H1 (cell line): Measurements from ENCODE around the gene ZNF316. TPM values are rescaled to one million over a fixed set of nuclear protein-coding genes. Genes with fewer than 3 reads are reported as not detected.

Experiments
- CTCF ChIA-PET: fragments of 300-600 bp; sonication (Branson Sonifier 250); formaldehyde crosslinking; loops from one replicate; lab custom pipeline; 2021; ENCODE audit not compliant: partially characterized antibody; lab: Charles Lee
- POLR2A ChIA-PET: fragments of 300-600 bp; sonication (Branson Sonifier 250); formaldehyde crosslinking; loops from one replicate; lab custom pipeline; 2021; ENCODE audit warnings: inconsistent platforms; ENCODE audit not compliant: partially characterized antibody; lab: Charles Lee
- DNase-seq, 2 experiments: peaks; one replicate each; pipeline versions ENCODE4 v3.0.0 to v3.0.0-alpha.2; 2010 to 2022; ENCODE audit warnings: low spot score in 2 of 2, low read depth in 1 of 2, mixed read lengths in 1 of 2
- FAIRE-seq: peaks from 2 replicates; lab custom pipeline; 2011; peaks lifted over from hg19 to GRCh38; lab: Jason Lieb, UNC
- H2AFZ ChIP-seq: 2 replicates; pipeline ENCODE4 v1.8.1; 2012; ENCODE audit warnings: low read length, inconsistent platforms
- H2AK5ac ChIP-seq: 2 replicates; pipeline ENCODE4 v1.6.1; 2013; ENCODE audit warnings: low read depth, low read length
- H2BK120ac ChIP-seq: replicated peaks from 2 replicates; pipeline ENCODE3; 2013; ENCODE audit warnings: low read depth, low read length, inconsistent platforms
- H2BK12ac ChIP-seq: 2 replicates; pipeline ENCODE4 v1.6.1; 2013; ENCODE audit warnings: low read depth, low read length
- H2BK15ac ChIP-seq: 2 replicates; pipeline ENCODE4 v1.6.1; 2013; ENCODE audit warnings: low read length
- H2BK20ac ChIP-seq: 2 replicates; pipeline ENCODE4 v1.6.1; 2013; ENCODE audit warnings: low read length
- H2BK5ac ChIP-seq: 2 replicates; pipeline ENCODE4 v1.6.1; 2013; ENCODE audit warnings: low read depth, low read length
- H3K14ac ChIP-seq: 2 replicates; pipeline ENCODE4 v1.6.1; 2013; ENCODE audit warnings: inconsistent platforms; ENCODE audit not compliant: insufficient read length
- H3K18ac ChIP-seq: 2 replicates; pipeline ENCODE4 v1.6.1; 2013; ENCODE audit warnings: low read length; ENCODE audit errors: extremely low read depth
- H3K23ac ChIP-seq: 2 replicates; pipeline ENCODE4 v1.6.1; 2013; ENCODE audit warnings: inconsistent platforms; ENCODE audit not compliant: insufficient read length
- H3K23me2 ChIP-seq: 2 replicates; pipeline ENCODE4 v1.6.1; 2013; ENCODE audit warnings: low read depth, low read length
- H3K27ac ChIP-seq: 2 replicates; pipeline ENCODE4 v1.6.1; 2011; ENCODE audit warnings: low read depth, low read length, inconsistent platforms
- H3K27me3 ChIP-seq, 4 experiments: replicated peaks in 1 of 4; 1 replicate in 1 of 4; 2 replicates in 3 of 4; pipeline versions ENCODE4 v1.6.1 to v1.8.1; 2011 to 2013; ENCODE audit warnings: low read length in 3 of 4, mild to moderate bottlenecking in 3 of 4, inconsistent platforms in 2 of 4, mixed read lengths in 2 of 4, moderate library complexity in 1 of 4; ENCODE audit not compliant: control insufficient read depth in 3 of 4, insufficient read depth in 3 of 4; ENCODE audit errors: extremely low read depth in 1 of 4
- H3K36me3 ChIP-seq, 4 experiments: 2 replicates each; pipeline versions ENCODE4 v1.6.1 to v1.8.1; 2011 to 2013; ENCODE audit warnings: mild to moderate bottlenecking in 4 of 4, low read length in 3 of 4, moderate library complexity in 2 of 4, control low read depth in 1 of 4, inconsistent platforms in 1 of 4; ENCODE audit not compliant: insufficient read depth in 4 of 4, control insufficient read depth in 2 of 4
- H3K4ac ChIP-seq: replicated peaks from 2 replicates; pipeline ENCODE3; 2013; ENCODE audit warnings: low read length, low read depth, mixed read lengths, inconsistent platforms; ENCODE audit not compliant: insufficient read length
- H3K4me1 ChIP-seq, 4 experiments: replicated peaks in 1 of 4; 1 replicate in 1 of 4; 2 replicates in 3 of 4; pipeline versions ENCODE4 v1.6.1 to v1.8.1; 2011 to 2013; ENCODE audit warnings: low read length in 3 of 4, inconsistent platforms in 2 of 4, mixed read lengths in 1 of 4; ENCODE audit not compliant: insufficient read depth in 4 of 4, control insufficient read depth in 3 of 4
- H3K4me2 ChIP-seq, 2 experiments: 2 replicates each; pipeline versions ENCODE4 v1.6.1 to v1.8.1; 2011 to 2013; ENCODE audit warnings: low read depth in 2 of 2, low read length in 2 of 2, control low read depth in 1 of 2, inconsistent platforms in 1 of 2, mild to moderate bottlenecking in 1 of 2; ENCODE audit not compliant: insufficient read depth in 1 of 2
- H3K4me3 ChIP-seq, 4 experiments: fragments of 200-600, 300-600 bp in 1 of 4; sonication (generic), shearing (Covaris generic), sonication (Bioruptor Twin) in 1 of 4; 2 replicates each; pipeline versions ENCODE4 v1.5.1 to v1.8.1; 2011 to 2016; ENCODE audit warnings: low read length in 4 of 4, low read depth in 3 of 4, control low read depth in 2 of 4, inconsistent platforms in 2 of 4, mild to moderate bottlenecking in 2 of 4, mixed read lengths in 1 of 4, moderate library complexity in 1 of 4; ENCODE audit not compliant: insufficient read depth in 2 of 4; ENCODE audit errors: extremely low read depth in 1 of 4
- H3K56ac ChIP-seq: replicated peaks from 2 replicates; pipeline ENCODE3; 2013; ENCODE audit warnings: low read depth, mild to moderate bottlenecking, mixed read lengths, low read length, inconsistent platforms; ENCODE audit not compliant: insufficient read length
- H3K79me1 ChIP-seq: 2 replicates; pipeline ENCODE4 v1.6.1; 2013; ENCODE audit warnings: low read depth, low read length, control low read depth
- H3K79me2 ChIP-seq, 2 experiments: 2 replicates each; pipeline versions ENCODE4 v1.6.1 to v1.8.1; 2012 to 2013; ENCODE audit warnings: low read length in 2 of 2, mild to moderate bottlenecking in 2 of 2, inconsistent platforms in 1 of 2; ENCODE audit not compliant: insufficient read depth in 2 of 2, control insufficient read depth in 1 of 2
- H3K9ac ChIP-seq, 4 experiments: replicated peaks in 1 of 4; 1 replicate in 1 of 4; 2 replicates in 3 of 4; pipeline versions ENCODE4 v1.6.1 to v1.8.1; 2011 to 2013; ENCODE audit warnings: low read depth in 3 of 4, low read length in 3 of 4, control low read depth in 2 of 4, mild to moderate bottlenecking in 2 of 4, moderate library complexity in 2 of 4, inconsistent platforms in 1 of 4; ENCODE audit errors: extremely low read depth in 1 of 4
- H3K9me3 ChIP-seq, 2 experiments: 2 replicates each; pipeline versions ENCODE4 v1.6.1 to v1.8.1; 2012 to 2013; ENCODE audit warnings: mild to moderate bottlenecking in 2 of 2, moderate library complexity in 2 of 2, control low read depth in 1 of 2, inconsistent platforms in 1 of 2, low read depth in 1 of 2, low read length in 1 of 2, mixed read lengths in 1 of 2; ENCODE audit not compliant: insufficient read depth in 2 of 2
- H4K20me1 ChIP-seq, 2 experiments: replicated peaks in 1 of 2; 2 replicates each; pipeline versions ENCODE3 to v1.8.1; 2011 to 2013; ENCODE audit warnings: inconsistent platforms in 2 of 2, low read length in 2 of 2, mild to moderate bottlenecking in 1 of 2; ENCODE audit not compliant: insufficient read depth in 2 of 2, control insufficient read depth in 1 of 2
- H4K5ac ChIP-seq: 2 replicates; pipeline ENCODE4 v1.6.1; 2013; ENCODE audit warnings: low read length, low read depth, mixed read lengths, inconsistent platforms; ENCODE audit not compliant: insufficient read length
- H4K8ac ChIP-seq: 2 replicates; pipeline ENCODE4 v1.8.0; 2013; ENCODE audit warnings: mild to moderate bottlenecking, moderate library complexity, low read length, inconsistent platforms; ENCODE audit not compliant: insufficient read depth; ENCODE audit errors: extremely low read depth
- H4K91ac ChIP-seq: replicated peaks from 2 replicates; pipeline ENCODE3; 2013; ENCODE audit warnings: low read length, mixed read lengths, inconsistent platforms; ENCODE audit not compliant: insufficient read length
- ASH2L ChIP-seq: fragments of 200-600, 300-600 bp; sonication (generic); IDR thresholded peaks from one replicate; pipeline ENCODE4 v1.7.1; 2017; ENCODE audit warnings: low read length
- HDAC2 ChIP-seq, 2 experiments: fragments of 300-600 bp in 1 of 2; sonication (generic) in 1 of 2; IDR thresholded peaks; 2 replicates each; pipeline ENCODE4 v1.6.1; 2011 to 2012; ENCODE audit warnings: low read depth in 2 of 2, low read length in 2 of 2, mild to moderate bottlenecking in 2 of 2, moderate library complexity in 2 of 2, borderline replicate concordance in 1 of 2, inconsistent platforms in 1 of 2
- PHF8 ChIP-seq: fragments of 200-600 bp; sonication (generic); conservative IDR thresholded peaks from 2 replicates; pipeline ENCODE4 v1.7.1; 2012; ENCODE audit warnings: low read depth, mild to moderate bottlenecking, inconsistent platforms, low read length, moderate library complexity
- SIRT6 ChIP-seq: IDR thresholded peaks from one replicate; pipeline ENCODE4 v1.7.1; 2012; ENCODE audit warnings: low read length, inconsistent platforms
- SUZ12 ChIP-seq: fragments of 200-600 bp; sonication (generic); IDR thresholded peaks from 2 replicates; pipeline ENCODE4 v1.6.1; 2012; ENCODE audit warnings: mild to moderate bottlenecking, inconsistent platforms, low read length, moderate library complexity, mixed read lengths
- WGBS, 2 experiments: shearing (Covaris generic) in 1 of 2; methylation state at CpG; one replicate each; pipeline versions ENCODE4 v1.1.6 to v1.1.7; 2013 to 2015; ENCODE audit warnings: low lambda C conversion rate in 2 of 2, mixed read lengths in 2 of 2, inconsistent platforms in 1 of 2, low coverage in 1 of 2, missing lambda C conversion rate in 1 of 2; ENCODE audit not compliant: insufficient replicate concordance in 2 of 2, insufficient coverage in 1 of 2, insufficient read length in 1 of 2; ENCODE audit errors: extremely low coverage in 1 of 2, missing lambda C conversion rate in 1 of 2; 5-methylcytosine and 5-hydroxymethylcytosine counted together
- polyA plus RNA-seq, 7 experiments: library from polyadenylated mRNA; depleted of rRNA in 3 of 7; stranded (reverse) in 5 of 7; unstranded in 2 of 7; fragments of >200 nt in 5 of 7; fragments of 200-250 nt in 2 of 7; gene quantifications; 1 replicate in 5 of 7; 2 replicates in 1 of 7; 4 replicates in 1 of 7; pipeline versions ENCODE4 v1.2.1 to v1.2.3, GENCODE V29; 2011 to 2013; ENCODE audit warnings: missing spikeins in 2 of 7, mixed read lengths in 2 of 7
- total RNA-seq: library from RNA; stranded (reverse); fragmentation: NEBNext Ultra II Directional; extraction: Animal tissue kit (Norgen Biotek cat#: 25700); gene quantifications from 2 replicates; pipeline ENCODE4 v1.2.1, GENCODE V29; 2021

Gene ZNF316
- total and polyA plus RNA-seq, 2 of the 8 experiments (the other 6 are each of a cell fraction or from before 2014, with no cell fraction given), result 3.6 to 13.7 TPM

DNA sequence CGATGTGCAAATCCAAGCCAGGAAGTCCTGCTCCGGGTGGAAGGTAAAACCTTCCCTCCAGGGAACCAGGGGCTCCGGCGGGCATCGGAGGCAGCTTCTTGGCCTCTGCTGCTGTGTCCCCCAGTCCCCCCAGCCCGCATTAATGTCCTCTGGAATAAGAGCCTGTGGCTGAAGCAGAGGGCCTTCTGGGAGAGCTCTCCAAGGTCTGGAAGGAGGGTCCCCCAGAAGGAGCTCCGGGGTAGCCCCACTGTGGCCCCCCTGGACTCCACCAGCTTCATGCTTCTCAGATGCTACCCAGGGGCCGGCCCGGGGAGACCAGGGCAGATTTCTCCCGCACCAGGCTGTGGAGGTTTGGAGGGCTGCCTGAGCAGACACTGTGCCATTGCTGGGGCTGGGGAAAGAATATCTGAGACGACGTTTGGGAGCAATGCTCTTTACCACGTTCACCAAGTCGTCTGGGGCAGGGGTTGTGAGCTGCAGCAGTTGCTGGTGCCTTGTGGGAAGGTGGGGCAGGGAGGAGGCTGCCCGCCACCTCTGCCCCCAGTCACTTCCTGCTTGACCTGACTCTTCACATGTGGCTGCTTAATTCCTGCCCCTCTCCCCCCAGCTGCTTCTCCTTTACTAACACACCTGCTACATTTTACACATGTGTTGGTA lies 13.4 kb upstream of the ZNF316 start:
- H2BK5ac ChIP-seq, result no peak overlapping the region
- DNase-seq (no peak), FAIRE-seq (no peak)
- H3K4ac ChIP-seq, result no peak overlapping the region
- CTCF ChIA-PET, result no interaction called here
- no peak overlapping the region for H3K14ac ChIP-seq
- no peak overlapping the region for H4K5ac ChIP-seq
- H2BK15ac ChIP-seq, result no peak overlapping the region
- H3K23ac ChIP-seq, result no peak overlapping the region
- no peak overlapping the region for H2BK12ac ChIP-seq
- H4K91ac ChIP-seq, result no peak overlapping the region
- H3K9me3 ChIP-seq, result no peaks in the 10 kb centered on the region; a peak in 1 of 4 replicates
- H2AFZ ChIP-seq, result no peak overlapping the region
- H2AK5ac ChIP-seq, result no peak overlapping the region
- no peaks in the 10 kb centered on the region for H3K79me2 ChIP-seq
- H3K4me2 ChIP-seq, result no peak overlapping the region
- TF ChIP-seq PHF8, result no peak
- no peak for TF ChIP-seq SUZ12
- no peak for TF ChIP-seq SIRT6
- no peak for TF ChIP-seq HDAC2 (IDR thresholded peaks at IDR 0.05; ENCODE audit: borderline replicate concordance in 1 of 2, low read depth in 2 of 2, low read length in 2 of 2)
- no peak for TF ChIP-seq ASH2L
- H4K20me1 ChIP-seq, result peaks cover 3 to 5% of the 10 kb centered on the region in 2 experiments
- H4K8ac ChIP-seq, result no peak overlapping the region
- no peak overlapping the region for H2BK120ac ChIP-seq
- H3K36me3 ChIP-seq, result peaks cover 2 to 21% (median 6%) of the 10 kb centered on the region in 4 experiments; a peak in 4 of 8 replicates
- H3K27me3 ChIP-seq, result no peaks in the 10 kb centered on the region
- H3K79me1 ChIP-seq, result peaks cover 2% of the 10 kb centered on the region; the same call in 1 of the 2 replicates
- no peak overlapping the region for H3K27ac ChIP-seq
- H3K56ac ChIP-seq, result no peak overlapping the region
- no peaks in the 10 kb centered on the region for H3K23me2 ChIP-seq
- H3K4me1 ChIP-seq, result no peaks in the 10 kb centered on the region
- no peak overlapping the region for H2BK20ac ChIP-seq
- H3K9ac ChIP-seq, result no peak overlapping the region
- WGBS, 2 experiments, result 86% methylated on average over 15 of the region's 15 CpGs; no CpG with 5 or more reads in 1 of the 2 experiments
- no peak overlapping the region for H3K4me3 ChIP-seq
- POLR2A ChIA-PET, result no interaction called here
- no peak overlapping the region for H3K18ac ChIP-seq
